GM21360 (cell line): ENCODE results near the gene DNM3.

Source experiments
- ATAC-seq: cut with Tn5 transposase; IDR thresholded peaks from one replicate; pipeline ENCODE4 v1.9.1; 2021; ENCODE audit warnings: mild to moderate bottlenecking, moderate library complexity; ENCODE audit not compliant: unreplicated experiment

The DNM3 gene

DNA sequence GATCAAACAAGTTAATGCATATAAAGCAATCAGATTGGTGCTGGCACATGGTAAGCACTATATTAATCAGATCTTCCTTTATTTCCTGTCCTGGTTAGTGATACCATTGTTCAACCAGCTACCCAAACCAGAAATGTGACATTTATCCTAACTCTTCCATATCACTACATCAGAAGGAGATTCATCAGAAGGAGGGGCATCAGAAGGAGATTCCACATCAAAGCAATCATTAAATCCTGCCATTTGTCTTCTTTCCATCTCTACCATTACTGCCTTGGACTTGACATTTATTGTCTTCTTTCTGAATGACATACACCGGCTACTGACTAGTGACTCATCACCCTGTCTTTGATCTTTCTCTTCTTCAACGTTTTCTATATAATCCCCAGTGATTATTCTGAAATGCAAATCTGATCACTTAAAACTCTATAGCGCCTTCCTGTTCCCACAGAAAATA, 75.0 kb downstream of the DNM3 start:
- ATAC-seq: no peak

DNA sequence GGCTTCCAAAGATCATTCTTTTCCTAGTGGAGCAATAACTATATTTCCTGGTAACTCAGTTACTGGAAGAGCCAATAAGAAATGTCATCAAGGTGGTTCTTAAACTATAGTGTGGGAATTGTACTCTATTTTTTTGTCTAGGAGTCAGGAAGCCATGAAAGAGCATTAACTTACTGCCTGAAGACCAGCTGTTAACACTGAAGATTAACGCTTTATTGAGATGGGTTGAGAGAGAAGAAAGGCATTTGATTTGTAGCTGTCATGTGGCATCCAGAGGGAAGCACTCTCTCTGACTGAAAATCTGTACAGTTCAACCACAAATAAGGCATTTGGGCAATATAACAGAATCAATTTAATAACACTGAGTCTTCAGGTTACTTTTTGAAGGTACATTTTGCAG, 76.0 kb downstream of the DNM3 start:
- no peak for ATAC-seq

DNA sequence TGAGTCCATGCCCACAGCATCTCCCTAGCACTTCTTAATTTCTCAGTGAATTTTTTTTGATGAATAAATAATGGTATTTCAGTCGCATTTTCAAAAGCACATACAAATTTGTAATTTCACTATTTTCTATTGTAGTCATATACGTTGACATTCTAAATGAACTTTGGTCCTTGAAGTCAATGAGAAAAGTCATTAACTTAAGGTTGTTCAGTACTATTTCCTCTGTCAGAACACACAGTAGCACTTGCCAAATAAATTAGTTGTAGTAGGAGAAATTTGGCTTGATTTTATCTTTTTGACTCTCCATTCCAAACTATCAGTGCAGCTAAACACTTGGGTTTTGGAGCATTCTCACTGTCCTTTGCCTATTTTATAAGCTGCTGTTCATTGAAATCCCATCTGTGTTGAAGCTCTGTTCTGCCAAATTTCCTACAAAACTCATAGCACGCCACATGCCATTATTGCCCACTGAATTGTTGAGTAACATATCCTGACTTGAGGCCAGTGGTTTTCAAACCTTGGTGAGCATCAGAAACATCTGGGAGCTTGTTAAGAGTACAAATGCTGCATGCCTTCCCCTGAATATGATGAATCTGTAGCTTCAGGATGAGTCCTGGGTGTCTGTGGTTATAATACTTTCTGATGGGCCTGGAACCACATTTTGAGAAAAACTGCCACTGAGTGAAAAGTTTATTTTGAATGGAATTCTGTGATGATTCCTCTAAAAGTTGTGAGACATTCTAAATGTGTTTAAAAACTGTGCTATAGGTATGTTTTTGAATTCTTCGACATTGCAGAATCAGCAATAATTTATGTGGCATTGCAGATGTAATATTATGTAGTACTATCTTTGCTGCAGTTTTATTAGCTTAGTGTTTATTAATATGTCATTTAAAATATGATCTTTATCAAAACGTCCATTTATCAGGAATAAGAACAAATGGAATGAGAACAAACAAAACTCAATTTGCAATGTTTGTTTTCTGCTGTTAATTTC, 78.9 kb downstream of the DNM3 start:
- no peak for ATAC-seq

DNA sequence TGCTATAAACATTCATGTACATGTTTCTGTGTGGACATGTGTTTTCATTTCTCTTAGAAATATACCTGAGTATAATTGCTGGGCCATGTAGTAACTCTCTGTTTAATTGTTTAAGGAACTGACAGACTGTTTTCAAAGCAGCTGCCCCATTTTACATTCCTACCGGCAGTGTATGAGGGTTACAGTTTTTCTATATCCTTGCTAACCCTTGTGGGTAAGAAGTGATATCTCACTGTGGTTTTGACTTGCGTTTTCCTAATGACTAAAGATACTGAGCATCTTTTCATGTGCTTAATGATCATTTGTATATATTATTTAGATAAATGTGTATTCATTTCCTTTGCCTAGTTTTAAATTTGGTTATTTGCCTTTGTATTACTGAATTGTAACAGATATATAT, 81.7 kb downstream of the DNM3 start:
- no peak for ATAC-seq

DNA sequence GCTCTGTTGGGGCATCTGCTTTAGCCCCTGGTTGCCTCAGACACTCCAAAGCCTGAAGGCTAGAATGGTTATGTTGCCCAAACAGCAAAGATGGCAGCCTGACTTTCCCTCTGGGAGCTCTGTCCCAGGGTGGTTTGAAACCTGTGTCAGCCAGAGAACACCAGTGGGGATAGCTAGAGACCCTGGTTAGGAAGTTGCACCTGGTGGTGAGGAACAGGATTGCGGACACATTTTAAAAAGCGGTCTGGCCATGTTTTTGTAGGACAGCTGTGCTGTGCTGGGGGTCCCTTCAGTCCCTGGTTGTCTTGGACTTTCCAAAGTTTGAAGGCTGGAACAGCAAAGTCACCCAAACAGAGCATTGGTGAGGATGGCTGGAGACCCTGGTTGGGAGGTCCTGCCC, 87.8 kb downstream of the DNM3 start:
- no peak for ATAC-seq

DNA sequence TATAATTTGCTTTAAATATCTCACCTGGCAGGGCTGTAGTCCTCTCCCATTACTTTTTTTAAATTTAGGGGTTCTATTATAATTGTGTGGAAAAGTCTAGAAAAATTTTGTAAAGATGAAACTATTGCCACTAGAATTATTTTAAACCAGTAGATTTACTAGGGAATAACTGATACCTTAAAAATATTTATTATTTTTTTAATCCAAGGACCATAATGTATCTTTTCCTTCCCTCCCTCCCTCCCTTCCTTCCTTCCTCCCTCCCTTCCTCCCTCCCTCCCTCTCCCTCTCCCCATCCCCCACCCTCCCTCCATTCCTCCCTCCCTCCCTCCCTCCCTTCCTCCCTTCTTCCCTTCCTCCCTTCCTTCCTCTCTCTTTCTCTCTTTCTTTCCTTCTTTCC, 90.5 kb downstream of the DNM3 start:
- no peak for ATAC-seq

DNA sequence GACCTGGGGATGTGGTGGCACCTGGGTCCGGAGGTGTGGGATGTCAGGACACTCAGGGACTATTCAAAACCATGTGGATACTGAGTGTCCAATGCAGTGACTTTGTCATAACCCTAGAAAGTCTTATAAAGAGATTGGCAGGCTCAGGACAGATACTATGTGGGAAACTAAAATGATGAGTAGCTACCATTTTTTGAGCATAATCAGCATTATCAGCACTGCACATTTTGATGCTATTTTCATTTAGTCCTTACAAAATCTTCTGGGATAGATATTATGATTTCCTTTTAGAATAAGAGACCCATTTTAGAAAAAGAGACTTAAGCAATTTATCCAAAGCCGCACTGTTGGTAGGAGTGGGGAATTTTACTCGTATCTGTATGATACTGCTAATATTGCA, 93.4 kb downstream of the DNM3 start:
- no peak for ATAC-seq

DNA sequence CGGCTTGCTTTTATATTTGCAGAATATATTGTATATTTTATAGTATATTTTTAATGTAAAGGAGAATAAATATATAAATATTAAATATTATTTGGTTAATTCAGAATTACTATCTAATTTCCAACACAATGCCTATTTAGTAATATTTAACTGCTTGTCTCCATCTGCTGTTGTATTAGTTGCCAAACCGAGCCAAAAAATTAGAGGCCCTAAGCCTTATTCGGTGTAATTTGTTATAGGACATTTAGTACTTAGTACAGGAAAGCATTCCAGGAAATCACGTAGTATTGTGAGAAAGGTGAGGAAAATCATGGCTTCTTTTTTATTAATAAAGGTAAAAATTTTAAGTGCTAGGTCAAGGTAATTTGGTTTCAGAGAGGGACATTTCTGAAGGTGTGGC, 93.8 kb downstream of the DNM3 start:
- no peak for ATAC-seq

DNA sequence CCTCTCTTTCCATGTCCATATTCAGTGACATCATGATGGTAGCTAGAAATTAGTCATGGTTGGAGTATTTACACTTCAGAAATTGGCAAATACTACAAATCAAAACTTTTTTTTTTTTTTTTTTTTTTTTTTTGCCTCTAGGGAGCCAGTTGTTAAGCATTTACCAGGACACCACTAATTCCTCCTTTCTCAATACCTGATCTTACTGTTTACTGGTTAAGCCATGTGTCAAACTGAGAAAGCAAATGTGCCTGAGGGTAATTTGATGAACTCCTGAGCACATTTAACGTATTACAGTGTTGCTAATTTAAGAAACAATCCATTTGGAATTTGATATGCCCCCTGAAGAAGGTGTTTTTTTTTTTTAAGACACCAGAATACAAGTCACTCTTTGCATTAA, 94.4 kb downstream of the DNM3 start:
- no peak for ATAC-seq

DNA sequence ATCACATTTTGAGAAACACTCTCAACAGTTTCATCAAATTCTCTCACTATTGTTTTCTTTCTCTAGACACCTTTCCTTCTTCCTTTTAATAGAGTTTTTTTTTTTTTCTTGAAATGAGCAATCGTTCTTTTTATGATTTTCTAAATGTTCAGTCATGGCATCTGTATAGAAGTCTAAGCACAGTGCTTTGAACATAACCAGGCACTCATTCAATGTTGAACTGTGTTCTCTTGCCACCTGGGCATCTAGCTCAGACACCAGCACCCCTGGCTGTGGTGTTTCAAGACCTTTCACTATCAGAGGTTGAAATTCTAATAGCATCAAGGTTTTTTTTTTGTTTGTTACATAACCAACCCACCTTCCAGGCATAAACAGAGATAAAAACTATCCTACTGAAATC, 96.6 kb downstream of the DNM3 start:
- ATAC-seq: no peak

DNA sequence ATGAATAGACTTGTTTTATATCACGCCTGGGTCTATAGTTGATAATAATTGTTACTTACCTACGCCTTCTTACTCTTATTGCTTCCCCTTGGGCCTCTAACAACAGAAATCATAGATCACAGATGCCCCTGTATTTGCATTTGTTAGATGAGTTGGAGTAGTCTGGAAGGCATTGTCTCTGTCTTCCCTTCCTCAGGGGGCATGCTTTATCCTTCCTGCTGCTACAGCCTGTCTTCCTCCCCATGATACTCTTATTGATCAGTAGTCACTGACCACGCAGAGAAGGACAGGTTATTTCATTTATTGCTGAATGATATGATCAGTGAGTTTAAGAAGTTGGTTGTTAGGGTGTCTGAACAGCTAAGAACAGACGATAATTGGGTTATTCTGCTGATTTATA, 98.4 kb downstream of the DNM3 start:
- ATAC-seq: no peak

DNA sequence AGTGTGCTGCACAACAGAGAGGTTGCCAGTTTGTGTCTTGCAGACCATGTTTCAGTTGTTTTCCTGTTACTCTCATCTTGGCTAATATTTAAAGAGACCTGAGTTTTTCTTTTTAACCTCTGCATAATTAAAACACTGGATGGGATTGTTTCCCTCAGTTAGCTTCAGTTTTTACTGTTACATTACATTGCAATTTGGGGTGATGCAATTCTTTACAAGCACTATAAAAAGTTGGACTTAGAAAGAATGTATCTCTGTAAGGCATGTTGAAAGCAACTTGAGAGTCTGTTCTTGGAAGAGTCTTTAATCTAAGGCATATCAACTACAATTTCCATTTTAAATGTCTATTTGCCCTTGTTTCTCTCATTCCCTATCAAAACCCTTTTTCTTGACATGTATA, 99.1 kb downstream of the DNM3 start:
- no peak for ATAC-seq

DNA sequence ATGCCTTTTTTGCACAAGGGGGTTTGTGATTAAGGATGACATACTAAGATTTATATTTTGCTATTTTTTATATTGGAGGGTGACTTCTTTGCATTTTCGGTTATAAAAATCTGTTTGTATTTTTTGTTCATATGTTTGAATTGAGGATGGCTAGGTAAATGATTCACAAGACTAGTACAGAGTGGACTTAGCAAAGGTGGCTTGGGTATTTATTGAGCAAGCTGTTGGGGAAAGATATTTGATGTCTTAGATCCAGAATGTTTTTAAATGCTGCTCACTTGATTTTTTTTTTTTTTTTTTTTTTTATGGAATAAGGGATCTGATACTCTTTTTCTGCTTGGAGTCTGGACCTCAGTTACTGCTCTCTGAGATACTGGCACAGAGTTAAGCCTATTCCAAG, 100.6 kb downstream of the DNM3 start:
- ATAC-seq: no peak

DNA sequence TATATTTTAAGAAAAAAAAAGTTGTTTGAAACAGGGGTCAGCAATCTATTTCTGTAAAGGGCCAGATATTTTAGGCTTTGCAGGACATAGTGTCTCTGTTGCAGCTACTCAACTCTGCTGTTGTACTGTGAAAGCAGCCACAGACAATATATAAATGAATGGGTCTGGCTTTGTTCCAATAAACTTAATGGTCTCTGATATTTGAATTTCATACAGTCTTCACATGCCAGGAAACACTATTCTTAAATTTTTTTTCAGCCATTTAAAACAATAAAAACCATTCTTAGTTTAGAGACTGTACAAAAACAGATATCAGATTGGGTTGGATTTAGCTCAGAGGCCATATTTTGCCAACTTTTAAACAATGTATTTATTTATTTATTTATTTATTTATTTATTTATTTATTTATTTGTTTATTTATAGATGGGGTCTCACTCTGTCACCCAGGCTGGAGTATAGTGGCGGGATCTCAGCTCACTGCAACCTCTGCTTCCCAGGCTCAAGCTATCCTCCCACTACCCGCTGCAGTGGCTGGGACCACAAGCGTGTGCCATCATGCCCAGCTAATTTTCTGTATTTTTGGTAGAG, 102.8 kb downstream of the DNM3 start:
- no peak for ATAC-seq

DNA sequence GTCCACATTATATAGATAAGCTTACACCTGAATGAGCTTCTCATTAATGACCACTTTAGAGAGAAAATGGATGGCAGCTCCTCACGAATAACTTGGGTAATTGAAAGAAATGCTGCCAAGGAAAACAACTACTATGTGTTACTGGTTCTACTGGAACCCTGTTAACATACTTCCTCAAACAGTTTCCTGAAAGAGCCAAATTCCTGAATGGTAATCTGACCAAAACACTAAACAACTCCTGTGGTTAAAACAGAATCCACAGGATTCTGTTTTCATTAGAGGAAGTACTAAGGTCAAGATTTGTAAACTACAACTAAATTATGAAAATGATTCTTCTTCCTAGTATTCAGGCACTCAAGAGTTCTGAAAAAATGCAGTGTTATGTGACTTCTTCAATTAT, 107.2 kb downstream of the DNM3 start:
- ATAC-seq: no peak

DNA sequence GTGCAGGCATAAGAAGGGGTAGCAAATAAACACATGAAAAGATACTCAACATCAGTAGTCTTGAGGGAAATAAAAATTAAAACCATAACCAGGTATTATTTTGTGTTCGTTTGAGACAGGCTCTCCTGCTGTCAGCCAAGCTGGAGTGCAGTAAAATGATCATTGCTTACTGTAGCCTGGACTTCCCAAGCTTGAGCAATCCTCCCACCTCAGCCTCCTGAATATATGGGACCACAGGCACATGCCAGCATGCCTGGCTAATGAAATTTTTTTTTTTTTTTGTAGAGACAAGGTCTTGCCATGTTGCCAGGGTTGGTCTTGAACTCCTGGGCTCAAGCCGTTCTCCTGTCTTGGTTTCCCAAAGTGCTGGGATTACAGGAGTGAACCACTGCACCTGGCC, 108.0 kb downstream of the DNM3 start:
- ATAC-seq: no peak

DNA sequence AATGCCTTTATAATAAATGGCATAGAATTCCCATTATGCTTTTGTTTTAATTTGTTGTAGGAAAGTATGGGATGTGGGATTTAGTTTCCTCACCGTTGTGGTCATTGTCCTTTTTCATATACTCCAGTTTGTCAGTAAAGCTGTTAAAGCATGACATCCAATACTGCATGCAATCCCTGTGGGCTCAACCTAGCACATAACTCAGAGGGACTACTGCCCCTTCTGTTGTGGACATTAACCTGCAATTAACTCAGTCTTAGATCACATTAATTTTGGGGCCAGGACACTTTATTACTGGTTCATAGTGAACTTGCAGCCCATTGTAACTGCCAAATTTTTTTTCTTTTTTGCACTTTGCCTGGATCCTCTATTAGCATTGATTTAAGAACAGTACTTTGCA, 112.5 kb downstream of the DNM3 start:
- ATAC-seq: no peak

DNA sequence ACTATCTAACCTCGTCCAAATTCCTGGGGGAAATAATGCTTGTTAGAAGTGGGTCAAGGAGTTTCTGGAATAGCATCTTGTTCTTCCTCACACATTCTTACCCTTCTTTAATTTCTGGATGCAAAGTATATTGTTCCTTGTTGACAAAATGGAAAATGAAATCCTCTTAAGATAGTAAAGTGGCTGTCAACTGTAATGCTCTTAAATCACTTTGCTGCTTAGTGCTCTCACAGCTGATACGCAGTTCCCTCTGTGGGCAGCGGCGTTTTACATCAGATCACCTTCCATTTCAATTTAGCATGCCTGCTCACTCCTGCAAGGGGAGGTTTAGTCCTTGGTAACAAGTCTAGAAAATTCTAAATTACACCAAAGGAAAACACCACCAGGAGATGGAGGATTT, 113.1 kb downstream of the DNM3 start:
- ATAC-seq: no peak

DNA sequence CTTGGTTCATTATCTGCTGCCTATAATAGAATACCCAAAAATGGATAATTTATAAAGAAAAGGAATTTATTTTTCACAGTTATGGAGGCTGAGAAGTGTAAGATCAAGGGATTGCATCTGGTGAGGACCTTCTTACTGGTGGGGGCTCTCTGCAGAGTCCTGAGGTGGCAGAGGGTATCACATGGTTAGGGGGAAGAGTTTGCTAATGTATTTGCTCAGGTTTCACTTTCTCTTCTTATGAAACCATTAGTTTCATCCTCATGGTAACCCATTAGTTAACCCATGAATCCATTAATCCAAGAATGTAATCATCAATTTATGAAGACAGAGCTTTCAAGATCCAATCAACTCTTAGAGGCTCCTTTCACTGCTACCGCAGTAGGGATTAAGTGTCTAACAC, 120.6 kb downstream of the DNM3 start:
- peak; percentile 62 for ATAC-seq

DNA sequence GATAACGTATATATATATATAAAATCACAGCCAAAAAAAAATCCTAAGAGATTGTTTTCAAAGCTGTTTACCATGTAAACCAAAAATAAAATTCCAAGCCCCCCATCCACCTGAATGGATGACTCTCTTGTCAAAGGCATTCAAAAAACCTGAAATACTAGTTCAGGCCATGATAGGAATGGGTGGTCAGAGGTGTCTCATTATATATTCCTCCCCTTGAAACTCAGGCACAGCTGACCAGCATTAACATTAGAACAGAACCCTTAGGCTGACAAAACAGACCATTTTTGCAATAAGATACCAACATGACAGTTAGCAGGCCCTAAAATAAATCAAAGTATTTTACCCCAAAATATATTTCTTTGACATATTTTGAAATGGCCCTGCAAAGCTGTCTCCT, 122.5 kb downstream of the DNM3 start:
- ATAC-seq: no peak

DNA sequence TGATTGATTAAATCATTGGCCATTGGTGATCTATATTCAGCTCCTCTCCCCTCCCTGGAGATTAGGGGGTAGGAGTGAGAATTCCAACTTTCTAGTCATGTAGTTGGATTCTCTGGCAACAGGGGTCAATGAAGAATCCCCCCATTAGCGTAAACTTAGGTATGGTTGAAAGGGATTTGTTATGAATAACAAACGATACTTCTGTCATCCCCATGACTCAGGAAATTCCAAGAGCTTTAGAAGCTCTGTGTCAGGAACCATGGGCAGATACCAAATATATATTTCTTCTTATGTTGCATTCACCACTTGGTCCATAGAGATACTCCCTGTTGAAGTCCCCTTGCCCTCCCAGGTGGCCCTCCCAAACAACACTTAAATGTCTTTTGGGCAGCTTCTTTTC, 124.5 kb downstream of the DNM3 start:
- no peak for ATAC-seq

DNA sequence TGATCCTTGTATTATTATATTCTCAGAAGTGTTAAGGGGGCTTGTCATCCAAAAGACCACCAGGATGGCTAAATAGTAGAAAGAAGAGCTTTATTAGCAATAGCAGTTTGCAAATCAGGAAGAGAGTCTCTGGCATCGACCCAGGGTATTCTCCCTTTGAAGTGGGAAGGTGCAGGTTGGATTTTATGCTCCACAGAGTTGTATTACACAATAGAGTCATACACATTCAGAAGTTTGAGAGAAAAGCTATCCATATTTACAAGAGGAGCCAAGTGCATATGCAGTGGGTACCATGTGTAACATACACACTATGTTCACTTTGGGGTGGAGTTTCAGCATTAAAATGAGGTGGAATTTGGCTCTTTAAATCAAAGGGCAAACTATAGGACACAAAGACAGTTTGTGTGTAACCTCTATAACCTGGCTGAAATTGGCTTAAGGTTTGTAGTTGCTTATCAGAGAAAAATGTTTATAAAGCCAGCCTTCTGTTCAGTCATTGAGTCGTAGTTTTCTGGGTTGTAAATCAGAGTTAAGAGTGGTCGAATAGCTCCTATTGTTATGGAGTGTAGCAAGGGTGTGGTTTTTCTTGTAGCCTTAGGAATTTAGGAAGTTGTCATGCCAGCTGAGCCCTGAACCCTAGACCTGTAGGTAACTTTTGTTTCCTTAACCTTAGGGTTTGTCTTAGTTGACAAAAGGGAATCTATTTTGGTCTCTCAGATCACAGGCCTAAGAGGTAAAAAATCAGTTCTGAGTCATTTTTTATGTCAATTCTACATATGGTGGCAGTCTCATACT, 125.3 kb downstream of the DNM3 start:
- no peak for ATAC-seq
